SK-N-SH (cell line): ENCODE results near the gene PNLIPRP1. TPM values are rescaled to one million over a fixed set of nuclear protein-coding genes. Genes with fewer than 3 reads are reported as not detected.

ENCODE experiments used
- CTCF ChIA-PET: fragments of 300-600, 350-600 bp; formaldehyde crosslinking; extraction: SDS; loops from one replicate; lab custom pipeline; 2021; lab: Yijun Ruan, JAX
- POLR2A ChIA-PET: fragments of 350-600 bp; sonication (Branson Sonifier 250); formaldehyde crosslinking; extraction: SDS; loops from one replicate; lab custom pipeline; 2020; ENCODE audit warnings: antibody characterized with exemption, inconsistent platforms; lab: Yijun Ruan, JAX
- DNase-seq: peaks from one replicate; pipeline ENCODE4 v3.0.0; 2012
- H2AFZ ChIP-seq: fragments of 200-600 bp; sonication (generic); 2 replicates; pipeline ENCODE4 v1.8.1; 2016; ENCODE audit warnings: antibody characterized with exemption, mild to moderate bottlenecking, low read depth
- H3F3A ChIP-seq: fragments of 200-600 bp; sonication (generic); replicated peaks from 2 replicates; pipeline ENCODE3; 2016; ENCODE audit warnings: antibody characterized with exemption, mild to moderate bottlenecking; ENCODE audit not compliant: insufficient read depth
- H3K27ac ChIP-seq, 2 experiments: fragments of 200-500 bp in 1 of 2; fragments of 200-600 bp in 1 of 2; sonication (Bioruptor generic) in 1 of 2; sonication (generic), shearing (Covaris generic) in 1 of 2; 2 replicates each; pipeline versions ENCODE4 v1.5.1 to v1.6.1; 2014 to 2016; ENCODE audit warnings: low read depth in 2 of 2, inconsistent platforms in 1 of 2, low read length in 1 of 2, mild to moderate bottlenecking in 1 of 2, mixed read lengths in 1 of 2
- H3K27me3 ChIP-seq: fragments of 200-600 bp; sonication (generic), shearing (Covaris generic); 2 replicates; pipeline ENCODE4 v1.6.1; 2016; ENCODE audit warnings: mixed run types; ENCODE audit not compliant: insufficient read depth
- H3K36me3 ChIP-seq, 2 experiments: fragments of 200-500 bp in 1 of 2; fragments of 200-600 bp in 1 of 2; sonication (Bioruptor generic) in 1 of 2; sonication (generic) in 1 of 2; replicated peaks in 1 of 2; 2 replicates each; pipeline versions ENCODE3 to v1.5.1; 2014 to 2016; ENCODE audit warnings: low read length in 1 of 2, mild to moderate bottlenecking in 1 of 2; ENCODE audit not compliant: insufficient read depth in 2 of 2, control insufficient read depth in 1 of 2
- H3K4me1 ChIP-seq, 2 experiments: fragments of 200-500 bp in 1 of 2; fragments of 200-600 bp in 1 of 2; sonication (Bioruptor generic) in 1 of 2; sonication (generic), shearing (Covaris generic) in 1 of 2; 2 replicates each; pipeline versions ENCODE4 v1.5.1 to v1.6.1; 2014 to 2016; ENCODE audit warnings: low read depth in 1 of 2, low read length in 1 of 2, mixed run types in 1 of 2; ENCODE audit not compliant: insufficient read depth in 2 of 2, control insufficient read depth in 1 of 2
- H3K4me2 ChIP-seq: fragments of 200-600 bp; sonication (generic), shearing (Covaris generic); 2 replicates; pipeline ENCODE4 v1.6.1; 2017; ENCODE audit warnings: mixed run types
- H3K4me3 ChIP-seq, 2 experiments: fragments of 200-500 bp in 1 of 2; fragments of 200-600 bp in 1 of 2; sonication (Bioruptor generic) in 1 of 2; sonication (generic), shearing (Covaris generic) in 1 of 2; 2 replicates each; pipeline versions ENCODE4 v1.5.1 to v1.8.1; 2014 to 2016; ENCODE audit warnings: low read depth in 2 of 2, inconsistent platforms in 1 of 2, low read length in 1 of 2, mild to moderate bottlenecking in 1 of 2, mixed read lengths in 1 of 2, moderate library complexity in 1 of 2
- H3K79me2 ChIP-seq: fragments of 200-600 bp; sonication (generic); 2 replicates; pipeline ENCODE4 v1.8.1; 2017; ENCODE audit warnings: mild to moderate bottlenecking; ENCODE audit not compliant: insufficient read depth
- H3K9ac ChIP-seq: fragments of 200-600 bp; sonication (generic); 2 replicates; pipeline ENCODE4 v1.6.1; 2017; ENCODE audit warnings: mixed run types
- H3K9me2 ChIP-seq: fragments of 200-600 bp; sonication (generic); 2 replicates; pipeline ENCODE4 v1.6.1; 2017; ENCODE audit warnings: mixed run types
- H3K9me3 ChIP-seq: fragments of 200-600 bp; sonication (generic); 2 replicates; pipeline ENCODE4 v1.6.1; 2017; ENCODE audit warnings: mixed run types, mild to moderate bottlenecking, moderate library complexity
- H4K20me1 ChIP-seq: fragments of 200-600 bp; sonication (generic); 2 replicates; pipeline ENCODE4 v1.6.1; 2017; ENCODE audit warnings: mild to moderate bottlenecking, mixed run types; ENCODE audit not compliant: insufficient read depth
- CHD2 ChIP-seq: fragments of 150-350 bp; IDR thresholded peaks from 2 replicates; pipeline ENCODE4 v1.6.1; 2018; ENCODE audit warnings: low read length; ENCODE audit not compliant: partially characterized antibody
- ELF1 ChIP-seq: IDR thresholded peaks from 2 replicates; pipeline ENCODE4 v1.4.0; 2012
- EZH2phosphoT487 ChIP-seq: fragments of 200-600 bp; sonication (generic); IDR thresholded peaks from 2 replicates; pipeline ENCODE4 v1.6.1; 2017; ENCODE audit warnings: low read depth, mixed run types, mild to moderate bottlenecking, antibody characterized with exemption, moderate library complexity, borderline replicate concordance
- FOSL2 ChIP-seq: IDR thresholded peaks from 2 replicates; pipeline ENCODE4 v1.4.0; 2012; ENCODE audit warnings: low read depth, mild to moderate bottlenecking, moderate library complexity, borderline replicate concordance
- FOXJ3 ChIP-seq: sonication (generic); formaldehyde crosslinking; IDR thresholded peaks from 2 replicates; pipeline ENCODE4 v1.5.1; 2020; ENCODE audit warnings: mild to moderate bottlenecking, missing genetic modification reagents
- FOXM1 ChIP-seq: IDR thresholded peaks from 2 replicates; pipeline ENCODE4 v1.4.0; 2012; ENCODE audit warnings: low read depth, mild to moderate bottlenecking
- GABPA ChIP-seq: IDR thresholded peaks from 2 replicates; pipeline ENCODE4 v1.4.0; 2012; ENCODE audit warnings: low read depth, mild to moderate bottlenecking
- GATA2 ChIP-seq: sonication (generic); formaldehyde crosslinking; IDR thresholded peaks from 2 replicates; pipeline ENCODE4 v1.5.0; 2020; ENCODE audit warnings: mild to moderate bottlenecking, missing genetic modification reagents
- IRF3 ChIP-seq: fragments of 150-350 bp; IDR thresholded peaks from 2 replicates; pipeline ENCODE4 v1.6.1; 2016; ENCODE audit warnings: mild to moderate bottlenecking, low read depth, low read length
- JUND ChIP-seq: IDR thresholded peaks from 2 replicates; pipeline ENCODE4 v1.4.0; 2012
- MEF2A ChIP-seq: IDR thresholded peaks from 2 replicates; pipeline ENCODE4 v1.4.0; 2012; ENCODE audit warnings: low read depth, borderline replicate concordance
- MXI1 ChIP-seq: IDR thresholded peaks from 2 replicates; pipeline ENCODE4 v1.6.1; 2012; ENCODE audit warnings: mild to moderate bottlenecking, low read depth, low read length, improper control_type of control experiment
- NFIC ChIP-seq: IDR thresholded peaks from 2 replicates; pipeline ENCODE4 v1.4.0; 2012; ENCODE audit warnings: borderline replicate concordance
- RAD21 ChIP-seq: IDR thresholded peaks from 2 replicates; pipeline ENCODE4 v1.6.1; 2012; ENCODE audit warnings: mild to moderate bottlenecking, low read length
- RCOR1 ChIP-seq: fragments of 150-350 bp; IDR thresholded peaks from 2 replicates; pipeline ENCODE4 v1.6.1; 2017; ENCODE audit warnings: antibody characterized with exemption, low read length
- RFX5 ChIP-seq: IDR thresholded peaks from 2 replicates; pipeline ENCODE4 v1.6.1; 2012; ENCODE audit warnings: mild to moderate bottlenecking, improper control_type of control experiment, low read length
- SIN3A ChIP-seq: IDR thresholded peaks from 2 replicates; pipeline ENCODE4 v1.6.1; 2012; ENCODE audit warnings: low read depth, mild to moderate bottlenecking, low read length, moderate library complexity, borderline replicate concordance
- SMC3 ChIP-seq: IDR thresholded peaks from 2 replicates; pipeline ENCODE4 v1.6.1; 2012; ENCODE audit warnings: low read depth, low read length, improper control_type of control experiment
- TAF1 ChIP-seq: IDR thresholded peaks from 2 replicates; pipeline ENCODE4 v1.6.1; 2012; ENCODE audit warnings: low read depth, mild to moderate bottlenecking, low read length, moderate library complexity, borderline replicate concordance
- YY1 ChIP-seq: IDR thresholded peaks from 2 replicates; pipeline ENCODE4 v1.4.0; 2012; ENCODE audit warnings: low read depth, mild to moderate bottlenecking
- ZBTB33 ChIP-seq: IDR thresholded peaks from 2 replicates; pipeline ENCODE4 v1.4.0; 2012; ENCODE audit warnings: low read depth, borderline replicate concordance
- WGBS: methylation state at CpG from one replicate; pipeline ENCODE4 v1.1.6; 2017; ENCODE audit warnings: low lambda C conversion rate; 5-methylcytosine and 5-hydroxymethylcytosine counted together
- polyA plus RNA-seq, 3 experiments: library from polyadenylated mRNA; depleted of rRNA; stranded (reverse); fragments of >200 nt; gene quantifications; 2 replicates each; pipeline ENCODE4 v1.2.3, GENCODE V29; 2012
- TF ChIP-seq, protein P1 (sequence below): IDR thresholded peaks from 2 replicates; pipeline ENCODE4 v1.4.0; 2012; ENCODE audit warnings: low read depth
- TF ChIP-seq, protein P2 (sequence below): fragments of 200-600 bp; sonication (generic); IDR thresholded peaks from 2 replicates; pipeline ENCODE4 v1.6.1; 2017; ENCODE audit warnings: antibody characterized with exemption, mild to moderate bottlenecking, moderate library complexity

The PNLIPRP1 gene
- polyA plus RNA-seq, 1 of the 3 experiments (the other 2 are of a cell fraction): not detected

DNA sequence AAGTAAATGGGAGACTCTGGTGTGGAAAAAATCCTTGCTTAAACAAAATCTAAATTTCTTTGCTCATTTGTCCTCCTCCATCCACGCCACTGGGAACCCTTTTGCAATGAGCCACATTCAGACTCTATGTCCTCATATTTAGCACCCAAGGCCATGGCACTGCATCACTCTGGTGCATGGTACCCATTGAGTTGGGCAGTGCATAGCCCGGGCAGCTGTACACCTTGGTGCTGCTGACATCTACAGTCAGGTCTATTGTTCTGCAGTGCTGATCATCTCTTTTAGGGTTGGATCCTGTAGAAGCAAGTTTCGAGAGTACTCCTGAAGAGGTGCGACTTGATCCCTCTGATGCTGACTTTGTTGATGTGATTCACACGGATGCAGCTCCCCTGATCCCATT lies 6.8 kb downstream of the PNLIPRP1 start:
- Histone ChIP-seq H3K4me2 (no peak overlapping the region), H3K27me3 (no peaks in the 10 kb centered on the region), H3K9me3 (no peaks in the 10 kb centered on the region), H4K20me1 (no peaks in the 10 kb centered on the region), H3K9me2 (no peaks in the 10 kb centered on the region), H2AFZ (no peak overlapping the region), H3F3A (no peaks in the 10 kb centered on the region), H3K4me3 (no peak overlapping the region), H3K9ac (no peak overlapping the region), H3K79me2 (no peaks in the 10 kb centered on the region), H3K27ac (no peak overlapping the region), H3K4me1 (no peaks in the 10 kb centered on the region)
- ChIA-PET POLR2A (no interaction called here), CTCF (interaction anchor here (0.9 to 1.2 kb wide), 3 partner anchors 14 to 579 kb away, joined by 3 to 4 read pairs (median 4); no protein-coding TSS in a partner anchor)
- 20% methylated on average over 3 of the region's 5 CpGs for WGBS
- no peak for TF ChIP-seq RFX5
- no peak for TF ChIP-seq CHD2
- no peak for TF ChIP-seq FOSL2
- TF ChIP-seq, protein P1, sequence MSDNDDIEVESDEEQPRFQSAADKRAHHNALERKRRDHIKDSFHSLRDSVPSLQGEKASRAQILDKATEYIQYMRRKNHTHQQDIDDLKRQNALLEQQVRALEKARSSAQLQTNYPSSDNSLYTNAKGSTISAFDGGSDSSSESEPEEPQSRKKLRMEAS: no peak
- TF ChIP-seq NFIC: no peak
- no peak for TF ChIP-seq ZBTB33
- no peak for TF ChIP-seq ELF1
- no peak for TF ChIP-seq MEF2A
- no peak for TF ChIP-seq JUND
- TF ChIP-seq TAF1: no peak
- TF ChIP-seq RAD21: no peak
- TF ChIP-seq EZH2phosphoT487: no peak
- no peak for TF ChIP-seq GABPA
- no peak for TF ChIP-seq SIN3A
- TF ChIP-seq RCOR1: no peak
- TF ChIP-seq IRF3: no peak
- TF ChIP-seq, all 33 proteins: peak for 0
- H3K36me3 ChIP-seq: no peaks in the 10 kb centered on the region
- no peak for DNase-seq

- no peak for DNase-seq
- H3K27ac ChIP-seq: no peak overlapping the region
- TF ChIP-seq SMC3 (no peak), FOXJ3 (CRISPR knock-in tag) (no peak), MXI1 (no peak), YY1 (no peak), FOXM1 (no peak), GATA2 (no peak)
- TF ChIP-seq, protein P2, sequence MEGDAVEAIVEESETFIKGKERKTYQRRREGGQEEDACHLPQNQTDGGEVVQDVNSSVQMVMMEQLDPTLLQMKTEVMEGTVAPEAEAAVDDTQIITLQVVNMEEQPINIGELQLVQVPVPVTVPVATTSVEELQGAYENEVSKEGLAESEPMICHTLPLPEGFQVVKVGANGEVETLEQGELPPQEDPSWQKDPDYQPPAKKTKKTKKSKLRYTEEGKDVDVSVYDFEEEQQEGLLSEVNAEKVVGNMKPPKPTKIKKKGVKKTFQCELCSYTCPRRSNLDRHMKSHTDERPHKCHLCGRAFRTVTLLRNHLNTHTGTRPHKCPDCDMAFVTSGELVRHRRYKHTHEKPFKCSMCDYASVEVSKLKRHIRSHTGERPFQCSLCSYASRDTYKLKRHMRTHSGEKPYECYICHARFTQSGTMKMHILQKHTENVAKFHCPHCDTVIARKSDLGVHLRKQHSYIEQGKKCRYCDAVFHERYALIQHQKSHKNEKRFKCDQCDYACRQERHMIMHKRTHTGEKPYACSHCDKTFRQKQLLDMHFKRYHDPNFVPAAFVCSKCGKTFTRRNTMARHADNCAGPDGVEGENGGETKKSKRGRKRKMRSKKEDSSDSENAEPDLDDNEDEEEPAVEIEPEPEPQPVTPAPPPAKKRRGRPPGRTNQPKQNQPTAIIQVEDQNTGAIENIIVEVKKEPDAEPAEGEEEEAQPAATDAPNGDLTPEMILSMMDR: no peak
- no peaks in the 10 kb centered on the region for H3F3A ChIP-seq
- no peaks in the 10 kb centered on the region for H3K79me2 ChIP-seq
- no peaks in the 10 kb centered on the region for H3K27me3 ChIP-seq
- H3K4me2 ChIP-seq: no peak overlapping the region
- ChIA-PET POLR2A (no interaction called here), CTCF (interaction anchor here (0.7 to 1.2 kb wide), 3 partner anchors 30 to 578 kb away, joined by 3 to 4 read pairs (median 4); no protein-coding TSS in a partner anchor)
- H3K9me3 ChIP-seq: no peaks in the 10 kb centered on the region
- H2AFZ ChIP-seq: no peak overlapping the region
- no peaks in the 10 kb centered on the region for H4K20me1 ChIP-seq
- no peaks in the 10 kb centered on the region for H3K4me1 ChIP-seq
- H3K4me3 ChIP-seq: no peak overlapping the region
- H3K9me2 ChIP-seq: no peaks in the 10 kb centered on the region
- H3K9ac ChIP-seq: no peak overlapping the region
- no peaks in the 10 kb centered on the region for H3K36me3 ChIP-seq
Observed at GRCh38 chr10:116598329-116598728, 7.6 kb downstream of the PNLIPRP1 start.
